NCI-H748 treated with DMSO at 0.1 percent for 48 hours (cell line): Measurements from ENCODE around the gene UFD1.

ENCODE experiments used
- DNase-seq: peaks from one replicate; lab custom pipeline; 2025; lab: John Stamatoyannopoulos, UW

The UFD1 gene

DNA sequence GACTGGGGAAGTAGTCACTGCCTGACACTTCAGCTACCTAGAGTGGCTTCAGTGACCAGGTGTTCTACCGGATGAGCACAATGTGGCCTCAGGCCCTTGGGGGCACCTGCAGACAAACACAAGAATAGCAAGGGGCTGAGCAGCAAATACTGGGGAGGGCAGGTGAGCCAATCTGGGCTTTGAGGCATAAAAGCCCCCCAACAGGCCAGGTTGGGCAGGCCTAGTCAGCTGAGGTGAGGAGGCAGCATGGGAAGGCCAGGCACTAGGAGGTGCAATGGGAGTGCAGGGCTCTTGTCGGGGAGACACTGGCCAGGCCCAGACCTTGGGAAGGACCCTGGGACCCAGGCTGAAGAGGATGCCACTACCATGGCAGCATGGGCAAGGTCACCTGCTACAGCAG is 9.0 kb downstream of the UFD1 start:
- no peak for DNase-seq

DNA sequence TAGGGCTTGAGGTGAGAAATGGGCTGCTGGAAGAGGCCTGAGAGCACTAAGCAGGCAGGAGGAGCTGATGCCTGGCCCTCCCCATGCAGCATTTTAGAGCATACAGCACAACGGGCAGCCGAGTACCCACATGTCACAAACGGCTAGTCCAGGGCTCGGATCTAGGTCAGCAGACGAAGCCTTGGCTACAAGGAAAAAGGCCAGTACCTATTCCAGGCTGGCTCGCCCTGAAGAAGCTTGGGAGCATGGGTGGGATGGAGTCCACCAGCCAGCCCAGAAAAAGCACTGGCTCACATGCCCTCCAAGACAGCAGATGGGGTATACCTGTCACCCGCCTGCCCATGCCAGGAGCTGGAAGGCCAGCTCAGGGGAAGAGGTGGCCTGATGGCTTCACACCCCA is 9.6 kb downstream of the UFD1 start:
- DNase-seq, result no peak

DNA sequence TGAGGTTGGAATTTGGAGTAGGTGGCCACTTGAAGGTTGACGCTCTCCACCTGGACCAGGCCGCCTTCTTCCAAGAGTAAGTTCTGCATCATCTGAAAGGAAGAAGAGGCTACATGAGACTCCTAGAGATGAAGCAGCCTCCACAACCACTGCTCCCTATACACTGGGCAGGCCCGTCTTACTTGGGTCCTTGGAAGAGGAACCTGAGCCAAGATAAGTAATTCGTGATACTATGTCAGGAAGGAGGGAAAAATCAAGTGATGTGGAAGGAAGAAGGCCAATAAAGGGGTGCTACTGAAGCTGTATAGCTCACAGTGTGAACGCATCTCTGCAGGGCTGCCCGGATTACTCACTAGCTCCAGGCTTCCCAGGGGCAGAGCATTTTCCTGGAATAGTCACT is 11.1 kb downstream of the UFD1 start:
- no peak for DNase-seq

DNA sequence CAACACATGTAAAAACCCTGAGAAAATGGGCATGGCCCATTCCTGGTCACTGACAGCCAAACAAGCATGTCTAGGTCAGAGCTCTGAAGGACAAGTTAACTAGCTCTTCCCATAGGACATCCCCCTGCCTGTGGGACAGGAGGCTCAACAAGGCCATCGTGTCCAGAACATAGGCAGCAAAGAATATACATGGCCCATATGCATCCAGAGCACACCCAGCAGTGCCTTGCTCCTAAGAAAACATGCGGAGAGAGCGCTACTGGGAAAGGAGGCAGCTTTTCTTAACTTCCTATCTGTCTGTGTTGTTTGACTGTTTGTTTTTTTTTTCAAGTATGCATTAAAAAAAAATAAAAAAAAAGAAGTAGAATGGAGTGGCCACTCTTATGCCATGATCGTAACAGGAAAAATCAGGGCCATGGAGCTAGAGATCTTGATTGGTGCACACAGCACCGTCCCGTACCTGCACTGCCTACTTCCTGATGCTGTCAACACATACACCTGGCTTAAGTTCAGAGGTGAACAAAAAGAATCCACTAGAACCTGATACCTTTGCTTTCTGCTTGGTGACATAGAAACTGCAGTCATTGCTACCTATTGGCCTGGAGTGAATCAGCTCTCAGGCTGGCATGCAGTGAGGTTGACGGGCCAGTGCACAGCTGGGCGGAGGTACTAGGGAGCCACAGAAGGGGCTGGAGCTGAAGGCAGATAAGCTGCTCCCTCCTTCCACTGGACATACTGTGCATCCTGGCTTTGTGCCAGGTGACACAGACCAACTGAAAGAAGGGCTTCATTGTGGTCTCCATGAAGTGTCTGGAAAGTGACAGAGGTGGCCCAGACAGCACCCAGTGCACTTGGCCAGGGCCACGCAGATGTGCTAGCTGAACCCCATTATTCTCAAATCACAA is 11.9 kb downstream of the UFD1 start:
- DNase-seq, result no peak

DNA sequence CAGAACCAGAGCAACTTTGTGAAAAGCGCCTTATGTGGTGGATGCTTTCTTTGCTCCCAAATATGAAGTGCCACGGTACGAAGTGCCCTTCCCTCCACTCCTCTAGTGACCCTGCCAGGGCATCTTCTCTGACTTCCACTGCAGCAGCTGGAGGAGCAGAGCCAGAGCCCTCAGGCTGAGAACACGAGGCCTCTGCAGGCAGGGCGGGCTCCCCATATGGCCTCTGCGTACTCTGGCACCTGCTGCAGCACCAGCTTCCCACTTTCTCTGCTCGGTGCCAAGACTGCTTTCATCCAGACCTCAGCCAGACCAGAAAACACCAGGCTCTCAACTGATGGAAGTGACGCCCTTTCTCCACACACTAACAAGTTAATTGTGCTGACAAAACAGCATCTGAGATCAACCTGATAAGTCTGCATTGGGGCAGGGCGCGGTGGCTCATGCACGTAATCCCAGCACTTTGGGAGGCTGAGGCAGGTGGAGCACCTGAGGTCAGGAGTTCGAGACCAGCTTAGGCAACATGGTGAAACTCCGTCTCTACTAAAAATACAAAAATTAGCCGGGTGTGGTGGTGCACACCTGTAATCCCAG is 12.8 kb downstream of the UFD1 start:
- no peak for DNase-seq

DNA sequence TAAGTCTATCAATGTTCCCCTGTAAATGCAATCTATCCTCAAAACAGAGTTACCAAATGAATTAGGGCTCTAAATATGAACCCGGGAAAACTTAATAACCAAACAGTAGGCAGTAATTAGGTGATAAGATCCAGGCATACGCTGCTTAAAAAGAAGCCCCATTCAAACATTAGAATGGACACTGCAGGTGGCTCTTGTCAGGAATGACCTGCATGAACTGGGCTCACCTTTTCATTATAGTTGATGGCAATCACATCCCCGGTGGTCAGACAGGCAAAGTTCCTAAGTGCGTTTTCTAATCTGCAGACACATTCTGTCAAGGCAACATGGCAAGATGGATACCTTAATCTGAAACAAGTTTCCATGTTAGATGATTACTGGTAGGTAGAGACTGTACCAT is 14.0 kb downstream of the UFD1 start:
- DNase-seq, result no peak

DNA sequence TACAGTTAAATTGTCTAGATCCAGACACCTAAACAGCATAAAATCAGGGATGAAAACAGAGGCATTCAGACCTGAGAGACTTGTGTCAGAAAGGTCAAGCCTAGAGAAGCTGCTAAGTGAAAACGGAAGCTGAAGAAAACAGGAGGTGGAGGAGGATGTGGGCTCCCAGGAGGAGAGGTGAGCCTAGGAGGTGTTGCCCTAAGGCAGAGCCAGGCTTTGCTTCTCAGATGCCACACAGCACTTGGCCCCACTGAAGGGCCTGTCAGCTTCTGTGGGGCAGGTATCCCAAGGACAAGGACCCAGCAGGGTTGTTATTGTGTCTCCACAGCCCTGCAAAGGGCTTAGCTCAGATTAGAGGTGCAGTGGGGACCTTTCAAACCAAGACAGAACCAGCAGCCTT is 14.4 kb downstream of the UFD1 start:
- DNase-seq, result no peak

DNA sequence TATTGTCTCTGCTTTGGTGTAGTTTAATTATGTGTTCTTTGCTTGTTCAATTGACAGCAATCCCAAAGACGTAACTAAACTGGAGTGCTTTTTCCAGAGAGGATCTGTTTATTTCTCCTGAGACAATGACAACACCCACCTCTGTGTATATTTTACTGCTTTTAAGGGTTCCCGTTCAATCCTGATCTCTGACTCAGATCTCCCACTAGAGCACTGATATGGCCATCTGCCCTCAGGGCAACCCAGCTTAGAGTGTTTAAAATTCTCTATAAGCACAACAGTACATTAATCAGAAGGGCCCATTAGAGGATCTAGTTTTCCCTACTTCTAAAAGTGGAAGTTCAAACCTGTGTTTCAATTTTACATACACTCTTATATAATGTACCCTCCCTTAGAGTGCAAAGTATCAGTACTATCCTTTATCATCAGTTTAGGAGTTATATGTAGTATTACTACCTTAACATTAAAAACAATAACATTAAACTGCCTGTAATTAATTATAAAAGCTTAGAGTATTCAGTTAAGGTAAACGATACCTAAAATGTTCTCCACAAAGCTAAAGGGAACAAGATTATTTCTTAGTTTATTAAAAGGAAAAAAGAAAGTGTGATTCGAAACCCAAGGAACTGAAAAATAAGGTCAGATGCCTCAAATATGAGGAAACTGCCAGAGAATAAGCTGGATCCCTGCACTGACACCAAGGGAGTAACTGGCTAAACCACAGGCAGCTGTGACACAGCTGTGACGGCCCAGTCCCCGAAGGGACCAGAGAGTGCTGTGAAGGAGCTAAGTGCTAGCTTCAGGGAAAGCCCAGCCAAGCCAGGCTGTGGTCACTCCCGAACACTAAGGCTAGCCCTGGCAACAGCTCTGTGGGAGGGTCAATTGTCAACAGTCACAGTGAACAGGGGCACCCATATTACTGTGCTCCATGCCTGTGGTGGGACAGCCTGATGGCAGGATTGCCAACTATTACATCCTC is 15.2 kb downstream of the UFD1 start:
- no peak for DNase-seq

DNA sequence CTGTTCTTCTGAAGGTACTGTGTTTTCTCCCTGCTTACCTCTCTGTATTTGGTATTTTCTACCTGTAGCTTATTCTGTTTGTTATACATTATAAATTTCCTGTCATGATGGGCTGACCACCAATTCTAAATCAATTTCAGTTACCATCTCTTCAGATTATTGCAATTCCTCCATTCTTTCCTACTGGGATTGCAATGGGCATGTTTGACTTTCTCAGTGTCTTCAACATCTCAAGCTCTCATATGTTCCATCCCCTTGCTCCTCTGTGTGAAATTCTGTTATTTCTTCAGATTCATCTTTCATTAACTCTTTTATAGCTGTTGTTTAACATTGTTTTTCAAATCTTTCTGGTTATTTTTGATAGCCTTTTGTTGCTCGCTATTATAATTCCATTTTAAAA is 16.0 kb downstream of the UFD1 start:
- DNase-seq, result no peak

DNA sequence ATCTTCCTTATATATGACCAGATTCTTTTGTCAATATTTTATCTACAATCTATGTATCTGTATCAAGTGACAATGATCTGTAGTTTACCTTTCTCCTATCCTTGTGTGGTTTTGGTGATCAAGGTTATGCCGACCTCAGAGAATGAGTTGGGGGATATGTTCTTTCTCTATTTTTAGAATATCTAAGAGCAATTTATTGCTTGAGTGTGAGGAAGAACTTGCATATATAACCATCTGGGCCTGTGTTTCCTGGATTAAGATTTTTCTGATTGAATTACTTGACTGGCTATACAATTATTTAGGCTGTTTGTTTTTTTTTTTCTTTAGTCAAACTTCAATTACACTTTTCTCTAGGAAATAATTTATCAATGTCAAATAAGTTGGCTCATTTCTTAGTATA is 17.5 kb downstream of the UFD1 start:
- DNase-seq, result no peak

DNA sequence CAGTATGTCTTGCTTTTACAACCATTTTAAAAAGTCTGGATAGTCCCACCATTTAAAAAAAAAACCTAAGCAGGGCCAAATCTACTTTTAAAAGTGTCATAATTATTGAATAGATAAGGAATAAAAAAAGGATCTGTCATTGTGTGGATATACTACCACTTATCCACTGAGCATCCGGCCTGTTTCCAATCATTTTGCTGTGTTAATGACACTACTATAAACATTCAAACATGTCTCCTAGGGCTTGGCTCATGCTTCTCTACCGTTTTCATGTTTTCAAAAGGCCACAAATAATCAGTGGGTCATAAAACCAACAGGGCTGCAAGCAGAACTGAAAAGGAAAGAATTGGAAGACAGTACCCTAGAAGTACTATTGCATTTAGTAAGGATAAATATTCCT is 19.0 kb downstream of the UFD1 start:
- no peak for DNase-seq

DNA sequence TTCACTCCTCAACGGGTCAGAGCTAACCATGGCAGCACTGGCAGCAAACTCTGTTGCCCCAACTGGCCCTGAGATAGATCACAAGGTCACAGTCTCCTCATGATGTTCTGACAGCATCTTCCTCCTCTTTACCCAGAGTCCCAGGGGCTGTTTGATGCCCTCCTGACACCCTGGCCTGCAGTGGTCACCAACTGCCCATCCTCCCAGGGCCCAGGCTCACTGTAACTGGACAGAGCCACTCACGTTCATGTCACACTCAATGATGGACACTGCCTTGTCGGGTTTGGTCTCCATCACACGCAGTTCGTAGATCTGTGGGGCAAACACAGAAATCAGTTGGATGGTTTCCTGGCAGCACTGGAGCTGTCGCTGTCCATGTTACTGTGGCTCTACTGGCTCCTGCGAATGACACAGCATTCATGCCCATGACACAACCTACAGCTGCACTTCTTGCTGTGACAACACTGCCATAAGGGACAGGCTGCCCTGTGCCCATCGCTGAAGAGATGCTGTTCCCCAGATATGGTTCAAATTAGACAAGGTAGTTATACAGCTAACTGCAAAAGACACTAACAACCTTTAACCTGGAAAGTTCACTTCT is 21.1 kb downstream of the UFD1 start:
- DNase-seq, result no peak

DNA sequence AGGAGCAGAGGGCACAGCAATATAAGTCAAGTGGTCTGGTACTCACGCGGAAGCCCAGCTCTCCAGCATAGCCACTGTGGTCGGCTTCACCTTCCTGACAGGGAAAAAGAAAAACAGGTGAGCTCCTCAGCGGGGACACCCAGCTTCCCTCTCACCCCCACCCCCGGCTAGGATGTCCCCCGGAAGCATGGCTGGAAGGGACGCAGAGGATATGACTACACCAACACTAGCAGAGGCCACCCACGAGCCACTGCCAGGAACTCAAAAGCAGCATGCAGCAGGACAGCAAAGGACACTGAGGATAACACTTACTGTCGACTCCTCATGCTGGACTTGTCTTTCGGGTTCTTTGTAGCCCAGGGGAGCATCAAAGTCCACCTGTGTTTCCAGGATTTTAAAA is 22.5 kb downstream of the UFD1 start:
- DNase-seq, result no peak

DNA sequence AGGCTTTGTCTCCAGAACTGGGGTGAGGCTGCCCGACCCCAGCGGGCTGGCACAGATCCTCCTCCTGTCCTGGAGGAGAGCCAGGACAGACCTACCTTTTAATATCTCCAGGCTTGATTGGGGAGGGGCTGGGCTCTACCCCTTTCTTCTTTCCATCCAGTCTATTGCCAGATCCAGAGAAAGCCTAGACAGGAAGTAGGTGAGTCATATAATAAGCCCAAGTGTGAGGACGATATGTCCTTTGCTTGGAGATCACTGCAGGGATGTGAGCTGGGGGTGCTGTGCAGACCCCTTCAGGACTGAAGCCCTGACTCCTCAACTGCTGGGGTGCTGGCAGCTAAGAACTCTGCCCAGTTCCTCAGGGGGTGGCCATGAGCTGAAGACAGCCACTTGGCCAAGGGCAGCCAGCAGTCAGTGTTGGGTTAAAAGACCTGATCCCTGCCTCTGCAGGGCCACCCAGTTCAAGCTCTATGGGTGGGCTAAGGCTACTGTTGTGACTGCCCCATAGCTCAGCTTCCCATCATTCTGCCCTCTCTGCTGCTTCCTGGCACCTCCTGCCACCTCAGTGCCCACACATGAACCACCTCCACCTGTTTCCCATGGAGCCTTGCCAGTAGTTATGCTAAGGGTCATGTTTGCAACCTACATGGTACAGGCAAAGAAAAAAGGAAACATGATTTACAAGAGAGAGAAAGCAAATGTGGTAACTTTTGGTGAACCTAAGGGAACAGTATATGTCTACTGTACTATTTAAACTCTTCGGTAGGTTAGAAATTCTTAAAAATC is 23.2 kb downstream of the UFD1 start:
- no peak for DNase-seq

DNA sequence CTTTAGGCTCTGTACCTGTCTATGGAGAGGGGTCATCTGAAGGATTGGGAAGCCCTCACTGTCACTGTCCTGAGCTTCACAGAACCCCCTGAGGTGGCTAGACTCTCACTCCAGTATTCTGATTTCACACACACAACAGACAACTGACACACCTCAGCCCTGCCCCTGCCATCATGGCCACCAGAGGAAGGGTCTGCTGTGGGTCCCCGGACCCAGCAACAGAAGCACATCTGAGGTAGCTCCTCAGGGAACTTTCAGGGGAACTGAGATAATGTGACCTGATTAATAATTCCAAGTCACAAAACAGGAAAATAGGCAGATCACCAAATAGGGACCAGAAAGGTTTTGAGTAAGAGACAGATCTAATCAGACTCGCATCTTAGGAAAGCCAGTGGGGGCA is 24.0 kb downstream of the UFD1 start:
- DNase-seq, result no peak

DNA sequence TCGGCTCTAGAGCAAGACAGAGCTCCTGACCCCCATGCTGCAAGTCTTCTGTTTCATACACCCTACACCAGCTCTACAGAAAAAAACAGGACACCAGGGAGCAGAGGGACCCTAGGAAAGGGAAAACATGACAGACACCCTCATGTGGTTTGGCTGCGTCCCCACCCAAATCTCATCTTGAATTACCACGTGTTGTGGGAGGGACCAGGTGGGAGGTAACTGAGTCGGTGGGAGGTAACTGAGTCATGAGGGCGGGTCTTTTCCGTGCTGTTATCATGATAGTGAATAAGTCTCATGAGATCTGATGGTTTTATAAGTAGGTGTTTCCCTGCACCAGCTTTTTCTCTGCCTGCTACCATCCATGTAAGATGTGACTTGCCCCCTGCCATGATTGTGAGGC is 24.8 kb downstream of the UFD1 start:
- DNase-seq, result no peak

DNA sequence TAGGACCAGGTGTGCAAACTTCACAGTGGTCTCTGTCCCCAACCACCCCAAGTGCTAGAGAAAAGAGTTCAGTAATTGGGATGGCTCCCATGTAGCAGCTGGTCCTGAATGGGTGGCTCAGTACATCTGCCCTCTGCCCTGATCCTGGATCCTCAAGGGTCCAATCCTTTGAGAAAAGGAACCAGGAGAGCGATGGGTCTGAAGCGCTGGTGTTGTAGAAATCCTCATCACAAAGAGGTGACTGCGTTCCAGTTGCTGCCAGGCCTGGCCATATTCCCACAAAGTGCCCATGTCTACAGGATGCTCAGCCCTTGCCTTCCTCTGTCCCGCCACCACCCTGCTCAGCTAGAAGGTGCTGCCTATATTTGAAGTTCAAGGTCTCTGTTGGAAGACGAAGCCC is 25.3 kb downstream of the UFD1 start:
- no peak for DNase-seq

DNA sequence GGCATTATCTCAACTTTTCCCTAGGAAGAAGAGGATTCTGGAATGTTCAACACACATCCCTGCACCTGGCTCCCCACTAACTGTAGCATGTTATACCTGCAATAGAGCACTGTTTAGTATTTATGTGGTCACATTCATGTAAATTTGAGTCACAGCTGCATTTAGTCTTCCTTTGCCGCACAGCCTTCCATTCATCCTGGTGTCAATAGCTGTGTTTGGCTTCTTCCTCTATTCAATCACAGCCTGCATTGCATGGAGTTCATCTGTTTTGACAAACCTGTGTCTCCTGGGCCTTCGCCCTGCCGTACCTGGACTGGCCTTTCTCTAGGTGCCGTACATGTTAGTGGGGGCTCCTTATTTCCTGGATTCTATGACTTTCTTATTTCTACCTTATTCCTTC is 27.4 kb downstream of the UFD1 start:
- no peak for DNase-seq

DNA sequence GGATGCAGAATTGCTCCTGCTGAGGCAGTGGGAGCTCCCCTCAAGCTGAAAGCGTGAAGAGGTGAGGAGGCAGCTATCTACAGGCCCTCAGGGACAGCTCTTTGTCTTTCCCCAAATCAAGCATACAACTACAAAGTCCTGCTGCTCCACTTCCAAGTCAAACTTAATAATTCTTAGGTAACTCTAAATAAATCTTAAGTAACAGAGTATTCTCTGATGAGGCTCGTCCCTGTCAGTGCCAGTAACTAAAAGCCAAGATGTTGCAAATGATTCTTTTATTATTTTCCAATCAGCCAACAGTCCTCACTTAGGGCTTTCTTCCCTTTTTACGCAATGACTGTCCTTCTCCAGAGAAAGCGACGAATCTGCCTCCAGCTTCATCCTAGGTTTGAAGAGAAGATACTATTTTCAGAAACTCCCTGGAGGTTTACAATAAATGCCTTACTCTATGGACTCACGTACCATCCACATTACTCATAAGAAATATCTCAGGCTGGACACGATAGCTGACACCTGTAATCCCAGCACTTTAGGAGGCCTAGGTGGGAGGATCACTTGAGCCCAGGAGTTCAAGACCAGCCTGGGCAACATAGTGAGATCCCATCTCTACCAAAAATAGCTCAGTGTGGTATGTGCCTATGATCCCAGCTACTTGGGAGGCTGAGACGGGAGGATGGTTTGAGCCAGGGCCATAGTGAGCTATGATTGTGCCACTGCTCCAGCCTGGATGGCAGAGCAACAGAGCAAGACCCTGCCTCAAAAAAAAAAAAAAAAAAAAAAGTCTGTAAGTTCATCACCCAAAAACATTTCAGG is 28.4 kb downstream of the UFD1 start:
- DNase-seq, result no peak

DNA sequence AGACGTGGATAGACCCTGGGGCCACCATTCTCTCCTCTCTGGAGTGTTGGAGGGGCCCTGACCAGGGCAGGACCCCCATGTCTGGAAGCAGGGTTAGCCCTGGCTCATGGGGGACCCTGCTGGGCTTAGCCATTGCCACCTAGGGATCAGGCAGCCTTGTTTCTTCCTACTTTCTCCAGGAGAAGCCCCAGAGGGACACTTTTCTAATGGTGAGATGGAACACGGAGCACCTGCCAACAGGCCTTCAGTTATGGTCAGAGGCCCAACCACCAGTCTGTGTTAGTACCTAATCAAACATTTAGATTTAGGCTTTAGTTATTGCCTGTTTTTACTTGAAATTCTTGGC is 29.6 kb downstream of the UFD1 start:
- DNase-seq, result no peak
